ENCODE results near the gene TMEM190. TPM values are rescaled to one million over a fixed set of nuclear protein-coding genes. Genes with fewer than 3 reads are reported as not detected.

Gene TMEM190
- total RNA-seq, 1 donor from 2014 or later: not detected

GRCh38 chr19:55346725-55347441 is 29.7 kb upstream of the TMEM190 start:
- no peak for TF ChIP-seq CTCF (conservative IDR thresholded peaks at IDR 0.05; ENCODE audit: low read depth, low read length)
- H3K4me3 ChIP-seq (ENCODE audit: low read depth, low read length): no peak overlapping the region
- DNase-seq (ENCODE audit: low read depth): no peak

DNA sequence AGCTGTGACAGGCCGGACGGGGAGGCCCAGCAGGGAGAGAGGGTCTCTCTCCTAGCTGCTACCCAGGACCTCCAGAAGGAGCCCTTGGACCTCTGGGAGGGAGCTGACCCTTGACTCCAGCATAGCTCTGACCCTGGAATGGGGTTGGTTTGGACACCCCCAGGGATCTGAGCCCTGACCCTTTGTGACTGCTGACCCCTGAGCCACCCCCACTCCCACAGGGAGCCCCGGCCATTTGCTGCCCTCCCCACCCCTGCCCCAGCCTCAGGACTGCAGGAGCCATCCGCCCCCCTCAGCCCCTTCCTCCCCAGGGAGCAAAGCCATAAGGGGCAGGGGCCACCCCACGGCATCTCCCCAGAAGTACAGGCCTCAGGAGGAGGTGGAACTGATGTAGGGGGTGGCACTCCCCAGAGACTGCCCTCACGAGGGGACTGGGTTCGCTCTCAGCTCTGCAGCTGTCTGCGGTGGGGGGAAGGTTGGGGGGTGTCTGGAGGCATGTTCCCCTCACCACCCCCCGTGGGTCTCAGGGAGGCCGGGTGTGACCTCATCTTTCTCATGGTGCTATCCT is 29.1 kb upstream of the TMEM190 start:
- H3K4me3 ChIP-seq (ENCODE audit: low read depth, low read length): no peak overlapping the region
- TF ChIP-seq CTCF (conservative IDR thresholded peaks at IDR 0.05; ENCODE audit: low read depth, low read length): no peak
- DNase-seq (ENCODE audit: low read depth): no peak

DNA sequence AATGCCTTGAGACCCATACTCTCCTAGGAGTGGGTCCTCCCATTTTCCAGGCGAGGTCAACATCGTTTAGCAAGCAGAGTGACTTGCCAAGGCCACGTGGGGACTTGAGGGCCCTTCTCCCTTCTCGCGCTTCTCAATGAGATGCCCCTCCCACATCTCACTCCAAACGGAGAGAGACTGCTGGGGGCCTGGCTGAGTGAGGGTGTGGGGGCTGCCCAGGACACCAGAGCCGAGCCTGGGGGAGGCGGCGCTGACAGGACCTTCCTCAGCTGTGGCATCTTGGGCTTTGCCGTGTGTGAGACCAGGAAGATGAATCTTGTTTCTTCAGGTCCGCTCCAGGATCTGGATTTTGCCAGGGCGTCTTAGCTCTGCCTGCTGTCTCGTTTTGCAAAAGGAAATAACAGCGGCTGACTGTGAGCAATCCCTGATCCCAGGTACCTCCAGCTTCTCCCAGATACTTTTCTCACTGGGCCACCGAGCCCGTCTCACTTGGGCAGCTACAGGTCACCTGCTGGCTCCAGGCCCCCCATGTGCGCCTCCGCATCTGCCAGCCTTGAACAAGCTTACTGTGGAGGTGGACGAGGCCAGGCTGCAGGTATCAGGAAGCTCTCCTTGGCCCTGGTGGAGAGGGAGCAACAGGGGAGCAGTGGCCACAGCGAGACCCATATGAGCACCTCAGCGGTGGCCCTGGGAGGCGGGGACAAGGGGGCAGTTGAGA is 28.1 kb upstream of the TMEM190 start:
- H3K4me3 ChIP-seq (ENCODE audit: low read depth, low read length): no peak overlapping the region
- no peak for DNase-seq (ENCODE audit: low read depth)
- TF ChIP-seq CTCF (conservative IDR thresholded peaks at IDR 0.05; ENCODE audit: low read depth, low read length): no peak

DNA sequence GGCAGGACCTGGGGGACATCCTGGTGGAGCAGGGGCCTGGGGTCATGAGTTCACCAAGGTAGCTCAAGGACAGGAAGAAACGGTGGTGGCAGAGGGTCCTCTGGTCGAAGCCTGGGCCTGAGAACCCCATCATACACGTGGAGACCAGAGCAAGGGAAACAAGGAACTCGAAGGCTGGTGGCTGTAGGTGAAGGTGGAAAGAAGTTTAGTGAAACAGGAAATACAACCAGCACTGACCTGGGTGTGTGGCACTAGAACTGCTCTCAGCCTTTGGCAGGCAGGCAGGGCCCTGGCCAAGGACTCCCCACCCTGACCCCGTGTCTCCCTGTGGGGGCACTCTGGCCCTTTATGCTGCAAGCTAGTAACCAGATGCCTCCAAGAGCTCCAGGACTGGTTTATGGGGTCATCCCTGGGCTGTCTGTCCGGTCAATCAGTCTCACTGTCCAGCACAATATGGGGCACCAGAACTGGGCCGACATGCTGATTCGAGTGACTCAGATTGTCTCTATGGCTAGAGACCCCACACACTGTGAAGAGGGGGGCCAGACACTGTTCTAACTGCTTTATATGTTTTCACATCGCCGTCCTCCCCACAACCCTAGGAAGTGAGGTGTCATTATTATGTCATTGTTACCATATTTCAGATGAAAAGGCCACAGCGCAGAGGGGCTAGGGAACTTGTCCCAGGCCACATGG is 25.9 kb upstream of the TMEM190 start:
- no peak for DNase-seq (ENCODE audit: low read depth)
- no peak overlapping the region for H3K4me3 ChIP-seq (ENCODE audit: low read depth, low read length)
- TF ChIP-seq CTCF (conservative IDR thresholded peaks at IDR 0.05; ENCODE audit: low read depth, low read length): no peak

DNA sequence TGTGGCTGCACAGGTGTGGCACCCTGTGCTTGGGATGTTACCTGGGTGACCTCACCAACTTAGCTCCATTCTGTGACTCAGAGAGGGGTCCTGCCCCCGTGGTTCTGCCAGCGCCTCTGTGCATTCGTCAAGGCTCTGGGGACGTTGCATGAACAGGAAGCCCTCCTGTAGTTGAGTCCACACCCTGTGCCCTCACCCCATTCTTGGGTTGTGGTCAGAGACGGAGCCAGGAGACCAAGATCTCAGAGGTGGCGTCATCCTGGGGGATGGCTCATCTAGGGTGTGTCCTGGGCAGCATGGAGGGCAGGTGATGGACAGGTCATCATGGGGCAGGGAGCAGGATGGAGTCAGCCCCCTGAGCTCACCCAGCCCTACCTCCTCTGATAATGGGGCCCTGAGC is 24.6 kb upstream of the TMEM190 start:
- no peak for DNase-seq (ENCODE audit: low read depth)

More for the DNA sequence above, 24.6 kb upstream of the TMEM190 start:
- TF ChIP-seq CTCF (conservative IDR thresholded peaks at IDR 0.05; ENCODE audit: low read depth, low read length): no peak
- H3K4me3 ChIP-seq (ENCODE audit: low read depth, low read length): no peak overlapping the region

Data from epithelial cell of proximal tubule (primary cell).